AML-193 (cell line): ENCODE measurements around the gene KCNG3.

Experiments
- DNase-seq, 2 experiments: peaks; one replicate each; lab custom pipeline; 2025; lab: John Stamatoyannopoulos, UW

KCNG3 gene

DNA sequence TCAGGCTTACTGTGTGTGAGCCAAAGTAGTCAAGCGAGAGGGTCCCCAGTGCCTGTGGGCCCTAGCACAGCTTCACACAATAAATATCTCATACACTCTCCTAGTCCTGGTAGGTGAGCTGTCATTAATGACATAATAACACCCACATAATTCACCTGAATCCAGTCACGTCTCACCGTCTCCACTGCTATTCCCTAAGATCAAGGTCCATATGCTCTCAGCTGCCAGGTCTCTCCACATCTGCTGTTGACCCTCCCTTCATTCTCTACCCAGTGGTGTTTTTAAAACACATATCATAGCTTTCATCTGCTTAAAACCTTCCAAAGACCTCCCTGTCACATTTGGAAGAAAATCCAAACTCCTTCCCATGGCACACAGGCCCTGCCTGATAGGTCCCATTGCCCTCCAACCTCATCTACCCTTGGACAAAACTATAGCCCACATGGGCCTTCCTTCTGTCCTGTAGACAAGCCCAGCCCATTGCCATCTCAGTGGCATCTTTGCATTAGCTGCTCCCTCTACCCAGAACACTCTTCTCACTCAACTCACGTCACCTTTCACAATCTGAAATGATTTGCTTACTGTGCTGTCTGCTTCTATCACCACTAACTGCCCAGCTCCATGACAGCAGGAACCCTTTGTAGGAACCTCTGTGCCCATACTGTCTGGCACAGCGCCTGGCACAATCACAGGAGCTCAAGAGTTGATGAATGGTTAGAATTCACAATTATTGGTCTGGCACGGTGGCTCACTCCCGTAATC, 7.5 kb downstream of the KCNG3 start:
- DNase-seq = no peak

DNA sequence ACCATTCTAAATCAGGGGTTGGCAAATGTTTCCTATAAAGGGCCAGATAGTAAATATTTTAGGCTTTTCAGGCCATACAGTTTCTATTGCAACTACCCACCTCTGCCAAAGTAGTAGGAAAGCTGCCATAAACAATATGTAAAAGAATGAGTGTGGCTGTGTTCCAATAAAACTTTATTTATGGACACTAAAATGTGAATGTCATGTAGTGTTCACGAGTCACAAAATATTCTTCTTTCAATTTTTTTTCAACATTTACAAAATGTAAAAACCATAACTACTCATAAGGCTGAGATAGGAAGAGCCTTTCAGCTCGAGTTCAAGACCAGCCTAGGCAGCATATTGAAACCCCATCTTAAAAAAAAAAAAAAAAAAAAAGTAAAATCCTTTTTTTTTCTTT, 13.4 kb downstream of the KCNG3 start:
- no peak for DNase-seq

DNA sequence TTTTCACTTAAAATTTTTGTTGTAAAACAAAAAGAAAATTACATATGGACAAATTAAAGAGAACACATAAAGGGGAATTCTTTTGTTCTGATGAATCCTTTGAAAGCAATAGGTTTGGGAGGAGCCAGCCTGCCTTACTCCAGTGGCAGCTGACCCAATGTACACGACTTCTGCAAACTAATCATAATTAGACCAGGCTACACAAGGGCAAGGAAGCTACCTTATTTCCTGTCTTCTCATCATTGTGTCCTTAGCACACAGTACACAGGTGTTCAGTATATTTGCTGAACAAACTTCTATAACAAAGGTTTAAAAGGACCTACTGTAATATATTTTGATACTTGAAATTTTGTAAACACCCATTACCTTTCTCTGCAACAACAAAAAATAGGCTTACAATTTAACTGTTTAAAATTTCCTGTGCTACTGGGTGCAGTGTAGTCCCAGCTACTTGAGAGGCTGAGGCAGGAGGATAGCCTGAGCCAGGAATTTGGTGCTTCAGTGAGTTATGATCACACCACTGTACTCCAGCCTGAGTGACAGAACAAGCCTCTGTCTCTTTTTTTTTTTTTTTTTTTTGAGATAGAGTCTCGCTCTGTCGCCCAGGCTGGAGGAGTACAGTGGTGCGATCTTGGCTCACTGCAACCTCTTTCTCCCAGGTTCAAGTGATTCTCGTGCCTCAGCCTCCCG, 18.9 kb downstream of the KCNG3 start:
- DNase-seq = no peak

DNA sequence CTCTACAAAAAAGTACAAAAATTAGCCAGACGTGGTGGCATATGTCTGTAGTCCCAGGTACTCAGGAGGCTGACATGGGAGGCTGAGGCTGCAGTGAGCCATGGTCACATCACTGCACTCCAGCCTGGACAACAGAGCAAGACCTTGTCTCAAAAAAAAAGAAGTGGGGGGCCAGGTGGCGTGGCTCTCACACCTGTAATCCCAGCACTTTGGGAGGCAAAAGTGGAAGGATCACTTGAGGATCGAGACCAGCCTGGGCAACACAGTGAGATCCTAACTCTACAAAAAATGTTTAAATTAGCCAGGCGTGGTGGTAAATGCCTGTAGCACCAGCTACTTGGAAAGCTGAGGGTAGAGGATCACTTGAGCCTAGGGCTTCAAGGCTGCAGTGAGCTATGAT, 23.1 kb downstream of the KCNG3 start:
- DNase-seq = no peak

DNA sequence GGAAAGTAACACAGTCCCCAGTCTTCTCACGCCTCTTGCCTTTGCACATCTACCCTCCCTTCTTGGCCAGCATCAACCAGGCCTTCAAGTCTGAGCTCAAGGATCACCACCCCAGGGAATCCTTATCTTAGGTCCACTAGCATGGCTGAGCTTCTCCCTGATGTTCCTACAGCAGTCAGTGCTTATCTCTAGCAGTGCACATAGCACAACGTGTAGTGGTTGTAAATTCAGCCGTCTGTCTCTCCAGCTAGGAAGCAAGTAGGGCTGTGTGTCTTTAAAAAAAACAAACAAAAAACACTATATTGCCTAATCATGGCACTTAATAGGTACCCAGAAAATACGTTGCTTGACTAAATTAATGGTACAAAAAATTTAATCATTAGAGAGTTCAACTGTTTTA, 29.2 kb downstream of the KCNG3 start:
- DNase-seq = no peak

DNA sequence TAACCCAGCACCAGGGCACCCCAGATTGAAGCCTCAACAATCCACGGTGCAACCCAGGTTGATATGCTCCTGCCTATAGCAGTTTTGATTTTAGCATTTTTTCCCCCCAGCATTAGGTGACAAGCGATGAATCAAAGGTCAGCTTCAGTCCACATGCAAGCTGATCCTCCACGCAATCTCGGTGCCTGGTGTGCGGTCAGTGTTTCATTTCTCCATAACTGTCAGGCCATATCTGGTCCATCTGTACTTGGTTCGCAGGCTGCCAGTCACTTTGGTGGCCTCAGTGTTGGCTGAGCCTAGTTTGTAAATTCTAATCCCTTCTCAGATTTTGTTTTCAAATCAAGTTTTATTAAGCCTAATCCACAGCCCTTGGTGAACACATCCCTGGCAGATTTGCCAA, 30.2 kb downstream of the KCNG3 start:
- DNase-seq = no peak

DNA sequence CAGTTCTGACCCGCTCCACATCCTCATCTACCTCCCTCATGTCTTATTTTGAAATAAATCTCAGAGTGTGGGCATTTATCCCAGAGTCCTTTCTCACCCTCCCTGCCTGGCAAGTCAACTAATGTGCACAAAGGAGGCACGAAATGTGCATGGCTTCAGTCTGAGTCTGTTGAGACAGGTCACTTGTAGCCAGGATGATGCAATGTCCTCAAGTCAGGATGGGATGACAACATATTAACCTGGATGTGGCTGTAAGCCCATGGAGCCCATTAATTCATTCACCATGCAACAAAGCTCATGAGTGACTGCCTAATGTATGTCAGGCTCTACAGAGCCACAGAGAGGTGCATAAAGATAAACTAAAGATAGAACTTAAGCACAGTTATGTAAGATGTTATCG, 34.5 kb downstream of the KCNG3 start:
- DNase-seq = no peak

DNA sequence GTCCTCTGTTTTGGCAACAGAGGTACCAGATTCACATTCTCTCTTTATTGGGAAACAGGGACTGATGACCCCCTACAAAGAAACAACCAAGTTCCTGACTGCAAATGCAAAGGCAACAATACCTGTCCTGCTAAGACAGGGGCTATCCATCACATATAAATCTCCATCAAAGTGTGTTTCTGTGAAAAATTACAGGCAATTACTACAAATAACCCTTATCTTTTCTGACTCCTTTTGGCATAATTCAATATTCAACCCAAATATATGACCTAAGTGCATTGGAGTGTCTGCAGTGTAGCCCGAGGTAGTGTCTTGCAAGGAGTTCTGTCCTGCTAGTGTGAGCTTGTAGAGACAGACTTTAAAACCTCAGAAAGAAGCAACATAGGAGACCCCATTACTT, 35.4 kb downstream of the KCNG3 start:
- DNase-seq = no peak

DNA sequence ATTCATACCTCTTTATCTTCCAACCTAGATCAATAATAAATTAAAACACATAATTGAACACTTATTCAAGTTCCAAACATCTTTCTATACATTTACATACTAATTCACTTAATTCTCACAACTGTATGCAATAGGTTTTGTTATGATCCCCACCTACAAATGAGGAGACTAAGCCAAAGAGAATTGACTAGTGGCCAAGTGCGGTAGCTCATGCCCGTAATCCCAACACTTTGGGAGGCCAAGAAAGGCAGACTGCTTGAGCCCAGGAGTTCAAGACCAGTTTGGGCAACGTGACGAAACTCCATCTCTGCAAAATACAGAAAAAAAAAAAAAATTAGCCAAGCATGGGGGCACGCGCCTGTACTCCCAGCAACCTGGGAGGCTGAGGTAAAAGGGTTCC, 36.8 kb downstream of the KCNG3 start:
- DNase-seq = no peak

DNA sequence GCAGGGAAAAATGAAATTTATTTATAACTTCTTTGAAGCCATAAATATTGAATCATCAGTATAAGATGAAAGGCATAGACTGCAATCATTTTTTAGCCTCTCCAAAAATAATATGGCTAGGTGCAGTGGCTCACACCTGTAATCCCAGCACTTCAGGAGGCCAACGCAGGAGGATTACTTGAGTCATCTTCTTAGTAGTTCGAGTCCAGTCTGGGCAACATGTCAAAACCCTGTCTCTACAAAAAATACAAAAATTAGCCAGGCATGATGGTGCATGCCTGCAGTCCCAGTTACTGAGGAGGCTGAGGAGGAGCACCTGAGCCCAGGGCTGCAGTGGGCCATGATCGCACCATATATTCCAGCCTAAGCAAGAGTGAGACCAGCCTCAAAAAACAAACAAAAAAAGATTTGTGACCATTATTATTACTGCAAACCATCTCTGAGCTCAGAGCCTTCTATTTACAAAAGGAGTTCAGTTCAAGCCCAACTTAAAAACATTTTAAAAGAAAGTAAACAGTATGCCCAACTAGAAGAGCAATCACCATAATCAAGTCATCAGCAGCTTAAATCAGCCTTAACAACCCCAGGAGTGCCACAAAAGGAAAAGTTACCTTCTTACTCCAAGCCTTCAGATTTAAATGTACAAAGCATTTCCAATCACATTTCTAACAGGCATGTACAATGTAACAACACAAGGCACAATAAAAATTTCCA, 37.5 kb downstream of the KCNG3 start:
- DNase-seq = no peak

DNA sequence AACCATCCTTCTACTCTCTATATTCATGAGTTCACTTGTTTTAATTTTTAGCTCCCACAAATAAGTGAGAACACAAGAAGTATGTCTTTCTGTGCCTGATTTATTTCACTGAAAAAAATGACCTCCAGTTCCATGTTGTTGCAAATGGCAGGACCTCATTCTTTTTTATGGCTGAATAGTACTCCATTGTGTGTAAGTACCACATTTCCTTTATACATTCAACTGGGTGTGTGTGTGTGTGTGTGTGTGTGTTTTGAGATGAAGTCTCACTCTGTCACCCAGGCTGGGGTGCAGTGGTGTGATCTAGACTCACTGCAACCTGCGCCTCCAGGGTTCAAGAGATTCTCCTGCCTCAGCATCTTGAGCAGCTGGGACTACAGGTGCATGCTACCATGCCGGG, 41.2 kb downstream of the KCNG3 start:
- no peak for DNase-seq

DNA sequence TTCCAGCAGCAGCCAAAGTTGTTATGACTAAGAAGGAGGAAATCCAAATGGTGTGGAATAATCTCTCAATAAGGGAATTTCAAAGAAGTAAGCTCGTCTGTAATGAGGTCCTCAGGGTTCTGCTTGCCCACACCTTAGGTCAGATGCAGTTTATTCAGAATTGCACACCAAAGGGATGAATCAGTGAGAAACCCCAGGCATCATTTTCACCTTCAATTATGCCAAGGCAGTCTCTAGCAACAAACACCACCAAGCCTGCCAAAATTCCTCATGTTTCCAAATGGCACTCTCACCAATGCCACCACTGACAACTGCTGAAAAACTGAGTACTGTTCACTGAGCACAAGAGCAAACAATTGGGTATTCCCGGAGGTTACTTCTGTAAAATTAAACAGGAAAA, 43.6 kb downstream of the KCNG3 start:
- no peak for DNase-seq

DNA sequence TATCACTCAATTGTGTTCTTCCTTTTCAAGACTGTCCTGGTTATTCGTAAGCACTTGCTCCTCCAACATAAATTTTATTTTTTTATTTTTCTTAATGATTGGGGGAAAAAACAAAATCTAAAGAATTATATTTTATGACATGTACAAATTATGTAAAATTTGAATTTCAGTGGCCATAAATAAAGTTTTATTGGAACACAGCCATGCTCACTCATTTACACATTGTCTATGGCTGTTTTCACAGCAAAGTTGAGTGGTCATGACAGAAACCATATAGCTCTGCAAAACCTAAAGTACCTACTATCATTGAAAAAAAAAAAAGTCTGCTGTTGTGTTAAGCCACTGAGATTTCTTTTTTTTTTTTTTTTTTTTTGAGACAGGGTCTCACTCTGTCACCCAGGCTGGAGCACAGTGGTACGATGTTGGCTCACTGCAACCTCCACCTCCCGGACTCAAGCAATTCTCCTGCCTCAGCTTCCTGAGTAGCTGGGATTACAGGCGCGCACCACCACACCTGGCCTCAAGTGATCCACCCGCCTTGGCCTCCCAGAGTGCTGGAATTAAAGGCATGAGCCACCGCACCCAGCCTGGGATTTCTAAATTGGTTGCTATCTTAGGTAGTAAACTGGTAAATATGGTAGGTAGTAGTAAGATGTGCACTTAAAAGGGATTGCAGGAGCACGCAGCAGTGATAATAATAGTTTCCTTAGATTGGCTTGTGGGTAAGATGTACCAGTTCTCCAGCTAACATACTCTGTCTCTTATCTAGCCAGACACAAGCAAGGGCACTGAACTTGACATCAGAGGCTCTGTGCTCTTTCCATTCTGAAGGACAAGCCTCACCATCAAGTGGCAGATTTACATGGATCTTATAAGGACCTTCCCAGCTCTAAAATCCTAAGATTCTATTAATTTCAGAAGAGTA, 44.4 kb downstream of the KCNG3 start:
- DNase-seq = no peak

DNA sequence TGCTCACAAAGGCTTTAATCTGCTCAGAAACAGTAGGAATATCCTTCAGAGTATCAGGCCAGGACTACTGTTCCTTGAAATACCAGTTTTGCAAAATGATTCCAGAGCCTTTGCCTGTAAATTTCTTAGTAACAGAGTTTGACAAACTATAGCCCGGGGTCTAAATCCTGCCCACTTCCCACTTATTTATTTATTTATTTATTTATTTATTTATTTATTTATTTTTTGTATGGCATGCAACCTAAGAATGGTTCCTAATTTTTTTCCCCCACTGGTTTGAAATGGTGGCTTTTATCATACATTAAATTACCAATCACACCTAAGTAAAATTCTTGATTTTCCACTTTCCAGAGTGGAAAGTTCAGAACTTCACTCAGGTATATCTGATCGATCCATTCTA, 45.6 kb downstream of the KCNG3 start:
- DNase-seq = no peak

DNA sequence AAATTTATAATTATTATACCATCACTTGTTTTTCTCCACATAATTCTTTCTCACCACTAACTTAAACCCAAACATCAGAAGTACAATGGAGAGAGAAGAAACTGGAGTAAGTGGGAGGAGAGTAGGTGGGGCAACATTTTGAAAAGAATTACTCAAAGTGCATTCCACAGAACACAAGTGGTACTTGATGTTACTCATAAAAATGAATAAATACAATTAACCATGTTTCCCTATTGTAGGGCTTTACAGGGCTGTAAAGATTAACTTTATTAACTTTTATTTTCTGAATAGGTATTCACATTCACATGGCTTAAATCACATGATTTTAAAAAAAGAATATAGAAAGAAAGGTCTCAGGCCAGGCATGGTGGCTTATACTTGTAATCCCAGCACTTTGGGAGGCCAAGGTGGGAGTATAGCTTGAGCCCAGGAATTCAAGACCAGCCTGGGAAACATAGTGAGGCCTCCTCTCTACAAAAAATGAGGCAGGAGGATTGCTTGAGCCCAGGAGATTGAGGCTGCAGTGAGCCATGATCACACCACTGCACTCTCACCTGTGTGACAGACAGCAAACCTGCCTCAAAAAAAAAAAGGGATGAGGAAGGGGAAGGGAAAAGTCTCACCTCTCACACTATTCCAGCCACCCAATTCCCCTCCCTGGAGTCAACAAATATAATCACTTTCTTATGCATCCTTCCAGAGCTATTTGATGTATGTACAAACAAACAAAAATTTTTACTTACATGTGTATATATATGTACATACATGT, 47.1 kb downstream of the KCNG3 start:
- DNase-seq = no peak

DNA sequence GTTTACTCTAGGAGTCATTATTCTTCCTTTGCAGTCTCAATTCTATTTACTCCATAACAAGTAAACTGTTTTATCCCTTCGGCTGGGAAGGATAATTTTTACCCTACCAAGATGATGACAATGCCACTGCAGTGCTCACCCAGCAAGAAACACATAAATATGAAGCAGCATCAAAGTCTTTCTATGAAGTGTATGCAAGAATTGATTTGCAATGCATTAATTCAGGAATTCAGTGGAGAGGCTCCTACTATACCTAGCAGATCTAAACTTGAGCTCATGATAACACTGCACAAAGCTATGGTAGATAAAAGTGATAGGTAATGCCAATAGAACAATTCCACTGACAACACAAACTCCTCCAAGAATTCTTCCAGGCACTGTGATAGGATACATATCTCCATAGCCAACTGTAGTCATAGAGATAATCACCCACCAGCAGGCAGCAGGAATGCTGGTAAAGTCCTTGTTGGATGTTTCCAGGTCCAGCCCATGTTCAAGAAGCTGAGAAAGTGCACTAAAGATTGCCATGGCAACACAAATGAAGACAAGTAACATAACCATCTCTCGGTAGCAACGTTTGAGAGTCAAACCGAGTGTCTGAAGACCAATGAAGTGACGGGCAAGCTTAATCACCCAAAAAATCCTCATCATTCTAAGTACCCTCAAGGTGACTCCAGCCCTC, 49.9 kb downstream of the KCNG3 start:
- no peak for DNase-seq

DNA sequence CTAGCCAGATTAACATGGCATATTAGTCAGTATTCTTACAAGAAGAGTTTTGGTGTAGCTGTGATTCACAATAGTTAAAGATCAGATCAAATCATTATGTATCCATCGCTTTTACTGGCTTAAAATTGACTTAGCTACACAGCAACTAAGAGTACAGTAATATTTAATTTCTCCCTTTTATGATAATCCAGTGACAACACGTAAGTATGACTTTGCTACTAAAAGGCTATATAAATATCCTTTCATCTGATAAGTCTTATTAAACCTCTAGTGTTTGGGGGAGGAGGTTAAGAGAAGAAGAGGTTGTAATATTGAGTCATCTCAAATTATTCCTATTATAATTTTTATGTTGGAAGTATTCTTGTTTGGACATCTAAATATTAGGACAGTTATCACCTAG, 51.0 kb downstream of the KCNG3 start:
- no peak for DNase-seq

DNA sequence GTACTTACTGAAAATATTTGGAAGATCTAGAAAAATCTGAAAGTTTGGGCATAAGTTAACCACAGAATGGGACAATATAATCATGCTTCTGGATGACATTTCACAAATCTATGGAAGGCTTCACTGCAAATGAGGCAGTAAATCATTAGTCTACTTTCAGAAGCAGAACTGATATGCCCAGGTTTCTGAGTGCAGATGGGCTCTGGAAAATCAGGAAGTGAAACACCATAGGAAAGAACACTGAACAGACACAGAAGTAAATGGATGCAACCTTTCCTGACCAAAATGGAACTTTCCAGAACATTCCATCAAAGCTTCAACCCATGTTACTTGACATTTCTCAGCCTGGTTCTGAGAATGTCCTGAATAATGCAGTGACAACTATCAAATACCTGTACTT, 55.1 kb downstream of the KCNG3 start:
- no peak for DNase-seq

DNA sequence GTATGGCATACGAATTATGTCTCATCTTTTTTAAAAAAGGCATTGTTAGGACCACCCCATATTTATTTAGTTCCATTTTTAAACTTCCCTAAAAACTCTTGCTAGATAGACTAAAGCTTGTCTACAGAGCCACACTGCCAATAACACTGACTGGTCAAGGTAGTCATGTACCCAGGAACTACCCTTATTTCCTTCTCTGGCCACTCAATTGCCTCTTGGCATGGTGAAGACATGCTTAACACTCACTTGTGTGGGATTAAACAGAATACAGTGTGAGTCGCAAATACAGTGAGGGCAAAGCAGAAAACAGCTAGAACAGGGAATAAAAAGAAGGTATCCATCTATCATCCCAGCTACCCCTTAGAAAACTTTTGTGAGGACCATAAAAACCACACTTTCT, 57.4 kb downstream of the KCNG3 start:
- no peak for DNase-seq

DNA sequence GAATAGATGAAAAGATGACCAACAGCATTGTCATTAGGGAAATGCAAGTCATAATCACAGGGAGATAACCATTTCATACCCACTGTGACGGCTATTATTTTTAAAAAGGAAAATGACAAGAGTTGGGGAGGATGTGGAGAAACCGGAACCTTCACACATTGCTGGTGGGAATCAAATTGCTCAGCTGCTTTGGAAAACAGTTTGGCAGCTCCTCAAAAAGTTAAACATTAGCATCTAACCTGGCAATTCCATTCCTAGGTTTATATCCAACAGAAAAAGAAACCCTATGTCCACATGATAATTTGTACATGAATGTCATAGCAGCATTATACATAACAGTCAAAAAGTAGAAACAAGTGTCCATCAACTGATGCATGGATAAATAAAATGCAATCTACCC, 58.2 kb downstream of the KCNG3 start:
- DNase-seq = no peak

DNA sequence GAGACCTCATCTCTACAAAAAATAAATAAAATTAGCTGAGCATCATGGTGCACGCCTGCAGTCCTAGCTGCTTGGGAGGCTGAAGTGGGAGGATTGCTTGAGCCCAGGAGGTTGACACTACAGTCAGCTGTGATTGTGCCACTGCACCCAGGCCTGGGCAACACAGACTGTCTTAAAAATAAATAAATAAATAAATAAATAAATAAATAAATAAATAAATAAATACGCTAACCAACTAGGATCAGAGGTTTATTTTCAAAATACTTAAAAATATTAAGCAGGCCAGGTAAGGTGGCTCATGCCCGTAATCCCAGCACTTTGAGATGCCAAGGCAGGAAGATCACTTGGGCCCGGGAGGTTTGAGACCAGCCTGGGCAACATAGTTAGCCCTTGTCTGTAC, 63.6 kb downstream of the KCNG3 start:
- no peak for DNase-seq
